Stimulated activated CD8-positive, alpha-beta memory T cell treated with anti-CD3 and anti-CD28 coated beads, Interleukin-15, amount 100 ng/mL, for 1 hour (primary cell): ENCODE results near the gene ZDHHC24.

Source experiments
- DNase-seq: peaks from one replicate; pipeline ENCODE4 v3.0.0-alpha.2; 2020; ENCODE audit warnings: low read depth

The ZDHHC24 gene

GRCh38 chr11:66566221-66566620 lies 20.4 kb upstream of the ZDHHC24 start:
- DNase-seq, result no peak

- DNase-seq, result no peak
Observed at GRCh38 chr11:66564984-66565383, 19.1 kb upstream of the ZDHHC24 start.

- DNase-seq, result no peak
Observed at GRCh38 chr11:66564538-66564937, 18.7 kb upstream of the ZDHHC24 start.

- no peak for DNase-seq
Observed at GRCh38 chr11:66563832-66564231, 18.0 kb upstream of the ZDHHC24 start.

GRCh38 chr11:66562907-66563583 lies 17.2 kb upstream of the ZDHHC24 start:
- DNase-seq, result no peak

GRCh38 chr11:66562275-66562674 lies 16.4 kb upstream of the ZDHHC24 start:
- no peak for DNase-seq

- no peak for DNase-seq
Observed at GRCh38 chr11:66561975-66562248, 16.1 kb upstream of the ZDHHC24 start.

GRCh38 chr11:66561178-66561974 lies 15.5 kb upstream of the ZDHHC24 start:
- DNase-seq, result no peak

- no peak for DNase-seq
Observed at GRCh38 chr11:66559866-66560676, 14.2 kb upstream of the ZDHHC24 start.

GRCh38 chr11:66559142-66559865 lies 13.5 kb upstream of the ZDHHC24 start:
- no peak for DNase-seq

- DNase-seq, result no peak
Observed at GRCh38 chr11:66557733-66558326, 12.0 kb upstream of the ZDHHC24 start.

- no peak for DNase-seq
Observed at GRCh38 chr11:66556086-66556485, 10.2 kb upstream of the ZDHHC24 start.

- no peak for DNase-seq
Observed at GRCh38 chr11:66555416-66555815, 9.6 kb upstream of the ZDHHC24 start.

- no peak for DNase-seq
Observed at GRCh38 chr11:66554602-66555001, 8.8 kb upstream of the ZDHHC24 start.

- DNase-seq, result no peak
Observed at GRCh38 chr11:66550887-66551286, 5.0 kb upstream of the ZDHHC24 start.

GRCh38 chr11:66549696-66550095 lies 3.8 kb upstream of the ZDHHC24 start:
- no peak for DNase-seq

- no peak for DNase-seq
Observed at GRCh38 chr11:66548774-66549630, 3.2 kb upstream of the ZDHHC24 start.

- no peak for DNase-seq
Observed at GRCh38 chr11:66548041-66548440, 2.2 kb upstream of the ZDHHC24 start.

- DNase-seq, result no peak
Observed at GRCh38 chr11:66547662-66548009, 1.8 kb upstream of the ZDHHC24 start.

GRCh38 chr11:66546966-66547661 lies 1.3 kb upstream of the ZDHHC24 start:
- no peak for DNase-seq
